22Rv1 (cell line): ENCODE measurements around the gene DCUN1D2.

ENCODE experiments used
- H3K27ac ChIP-seq: fragments of 450-650 bp; 2 replicates; pipeline ENCODE4 v1.5.1; 2017
- ZFX ChIP-seq: fragments of 450-650 bp; IDR thresholded peaks from 2 replicates; pipeline ENCODE4 v1.6.1; 2017; ENCODE audit warnings: antibody characterized with exemption, borderline replicate concordance
- TF ChIP-seq, protein P1 (sequence below): fragments of 450-650 bp; IDR thresholded peaks from 2 replicates; pipeline ENCODE4 v1.5.1; 2017; ENCODE audit warnings: mild to moderate bottlenecking

The DCUN1D2 gene

DNA sequence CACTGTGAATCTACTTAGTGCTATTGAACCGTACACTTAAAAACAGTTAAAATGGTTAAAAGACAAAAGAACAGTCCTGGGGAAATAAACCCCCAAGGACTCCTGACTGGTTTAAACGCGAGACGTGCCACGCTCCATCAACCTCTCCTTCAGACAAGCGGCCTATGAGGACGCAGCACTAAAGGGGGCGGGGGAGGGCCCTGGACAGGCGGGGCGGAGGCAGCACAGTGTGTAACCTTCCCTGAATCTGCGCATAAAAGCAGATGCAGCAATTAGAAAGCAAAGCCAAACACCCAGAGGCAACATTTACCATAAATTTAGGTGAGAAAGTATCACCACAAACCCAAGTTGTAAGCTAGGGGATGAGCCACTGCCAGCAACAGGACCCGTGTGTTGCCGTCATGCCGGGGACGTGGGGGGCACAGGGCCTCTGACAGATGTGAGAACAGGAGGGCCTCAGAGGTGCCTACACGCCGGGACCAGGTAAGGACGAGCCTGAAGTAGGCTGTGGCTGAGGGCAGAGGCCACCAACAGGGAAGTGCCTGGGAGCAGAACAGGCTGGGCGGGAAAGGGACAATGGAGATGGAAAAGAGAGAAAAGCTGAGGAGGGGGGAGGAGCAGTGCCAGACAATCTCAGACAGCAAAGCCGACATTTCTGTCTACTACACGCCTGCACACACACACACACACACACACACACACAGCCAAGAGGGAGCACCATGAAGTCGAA is 21.9 kb downstream of the DCUN1D2 start:
- H3K27ac ChIP-seq = no peak overlapping the region
- no peak for TF ChIP-seq ZFX
- TF ChIP-seq, protein P1, sequence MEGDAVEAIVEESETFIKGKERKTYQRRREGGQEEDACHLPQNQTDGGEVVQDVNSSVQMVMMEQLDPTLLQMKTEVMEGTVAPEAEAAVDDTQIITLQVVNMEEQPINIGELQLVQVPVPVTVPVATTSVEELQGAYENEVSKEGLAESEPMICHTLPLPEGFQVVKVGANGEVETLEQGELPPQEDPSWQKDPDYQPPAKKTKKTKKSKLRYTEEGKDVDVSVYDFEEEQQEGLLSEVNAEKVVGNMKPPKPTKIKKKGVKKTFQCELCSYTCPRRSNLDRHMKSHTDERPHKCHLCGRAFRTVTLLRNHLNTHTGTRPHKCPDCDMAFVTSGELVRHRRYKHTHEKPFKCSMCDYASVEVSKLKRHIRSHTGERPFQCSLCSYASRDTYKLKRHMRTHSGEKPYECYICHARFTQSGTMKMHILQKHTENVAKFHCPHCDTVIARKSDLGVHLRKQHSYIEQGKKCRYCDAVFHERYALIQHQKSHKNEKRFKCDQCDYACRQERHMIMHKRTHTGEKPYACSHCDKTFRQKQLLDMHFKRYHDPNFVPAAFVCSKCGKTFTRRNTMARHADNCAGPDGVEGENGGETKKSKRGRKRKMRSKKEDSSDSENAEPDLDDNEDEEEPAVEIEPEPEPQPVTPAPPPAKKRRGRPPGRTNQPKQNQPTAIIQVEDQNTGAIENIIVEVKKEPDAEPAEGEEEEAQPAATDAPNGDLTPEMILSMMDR = no peak

DNA sequence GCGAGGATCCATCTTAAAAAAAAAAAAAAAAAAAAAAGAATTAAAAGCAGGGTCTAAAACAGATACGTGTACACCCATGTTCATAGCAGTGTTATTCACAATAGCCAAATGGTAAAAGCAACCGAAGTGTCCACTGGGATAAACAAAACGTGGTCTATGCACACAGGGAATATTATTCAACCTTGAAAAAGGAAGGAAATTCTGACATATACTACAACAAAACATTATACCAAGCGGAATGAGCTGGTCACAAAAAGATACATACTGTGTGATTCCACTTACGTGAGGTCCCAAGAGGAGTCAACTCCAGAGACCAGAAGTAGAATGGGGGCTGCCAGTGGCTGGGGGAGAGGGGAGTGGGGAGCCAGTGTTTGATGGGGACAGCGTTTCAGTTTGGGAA is 22.5 kb downstream of the DCUN1D2 start:
- no peak overlapping the region for H3K27ac ChIP-seq
- TF ChIP-seq, protein P1 = no peak
- TF ChIP-seq ZFX = no peak

DNA sequence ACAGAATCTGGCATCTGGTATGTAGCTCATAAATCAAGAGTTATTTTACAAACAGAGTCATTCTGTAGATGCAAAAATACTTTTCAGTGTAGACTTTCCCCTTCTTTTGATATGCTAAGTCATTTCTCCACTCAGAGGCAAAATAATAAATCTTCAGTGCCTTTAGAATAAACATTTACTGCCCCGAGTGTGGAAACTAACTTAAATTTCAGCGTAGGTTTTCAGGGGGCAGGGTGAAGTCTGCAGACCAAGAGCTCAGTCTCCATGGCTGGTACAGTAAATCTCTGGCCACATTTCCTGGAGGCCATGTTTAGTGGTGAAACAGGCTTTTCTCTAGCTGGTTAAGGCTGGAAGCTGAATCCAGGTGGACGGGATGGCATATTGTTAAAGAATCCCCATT is 24.1 kb downstream of the DCUN1D2 start:
- H3K27ac ChIP-seq = no peak overlapping the region
- TF ChIP-seq ZFX = no peak
- TF ChIP-seq, protein P1 = no peak

DNA sequence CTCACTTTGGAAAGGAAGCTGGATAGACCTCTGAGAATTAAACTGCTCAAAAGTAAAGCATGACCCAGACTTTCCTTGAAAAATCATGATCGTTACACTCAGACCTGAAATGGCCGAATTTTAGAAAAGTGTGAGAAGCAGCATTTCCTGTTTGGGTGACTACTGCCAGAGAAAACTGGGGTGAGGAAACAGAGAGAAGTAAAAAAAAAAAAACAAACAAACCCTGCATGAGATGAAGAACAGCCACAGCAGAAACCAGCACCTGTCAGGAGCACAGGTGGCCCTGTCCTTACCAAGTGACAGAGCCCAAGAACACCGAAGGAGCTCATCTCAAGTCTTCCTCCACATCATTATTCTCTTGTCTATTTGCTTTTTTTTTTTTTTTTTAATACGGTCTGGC is 25.2 kb downstream of the DCUN1D2 start:
- no peak for TF ChIP-seq ZFX
- TF ChIP-seq, protein P1 = no peak
- H3K27ac ChIP-seq = no peak overlapping the region

DNA sequence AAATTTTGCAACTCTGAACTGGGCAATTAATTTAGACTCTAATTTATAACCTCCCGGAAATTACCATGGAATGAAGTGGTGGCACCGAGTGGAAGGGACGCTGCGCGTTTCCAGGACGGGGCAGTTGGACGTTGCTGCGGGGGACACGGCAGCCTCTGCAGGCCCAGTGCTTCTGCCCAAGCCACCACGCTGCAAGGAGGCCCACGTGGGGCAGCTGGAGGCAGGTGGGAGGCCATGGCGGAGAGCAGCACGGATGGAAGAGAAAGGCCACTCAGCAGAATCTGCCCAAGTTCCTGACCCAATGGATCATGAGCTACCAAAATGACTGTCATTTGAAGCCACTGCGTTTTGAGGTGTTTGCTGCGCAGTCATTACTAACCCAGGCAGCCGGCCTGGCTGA is 26.0 kb downstream of the DCUN1D2 start:
- H3K27ac ChIP-seq = no peak overlapping the region
- TF ChIP-seq, protein P1 = no peak
- no peak for TF ChIP-seq ZFX

DNA sequence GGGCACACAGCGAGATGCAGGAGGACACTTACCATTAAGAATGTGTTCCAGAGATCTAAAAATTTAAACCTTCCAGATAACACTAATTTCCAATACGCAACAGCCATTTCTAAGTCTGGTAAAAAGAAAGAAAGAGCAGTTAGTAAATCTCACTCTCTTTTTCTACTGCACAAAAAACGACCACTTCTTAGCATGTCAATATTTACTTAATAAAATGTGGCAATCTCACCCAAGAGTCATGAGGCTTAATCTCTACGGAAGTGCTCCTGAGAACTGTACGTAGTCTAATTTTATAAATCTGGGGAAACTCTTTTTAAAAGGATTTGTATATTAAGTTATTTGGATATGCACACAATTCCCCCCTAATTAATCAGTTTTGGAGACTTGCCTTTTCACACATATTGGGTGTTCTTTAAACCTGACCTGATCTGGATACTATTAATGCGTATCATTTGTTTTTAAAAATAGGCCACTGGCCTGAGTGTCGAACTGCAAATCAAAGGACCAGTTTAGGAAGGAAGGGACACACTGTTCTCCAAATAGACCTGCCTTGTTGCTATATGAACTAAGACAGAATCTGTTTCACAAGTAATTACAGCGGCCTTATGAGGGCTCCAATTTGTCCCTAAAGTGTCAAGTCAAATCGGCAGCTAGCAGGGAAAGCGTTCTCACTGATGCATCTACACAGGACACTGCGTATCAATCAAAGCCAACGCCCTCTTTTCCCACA is 29.3 kb downstream of the DCUN1D2 start:
- TF ChIP-seq ZFX = no peak
- TF ChIP-seq, protein P1 = no peak

DNA sequence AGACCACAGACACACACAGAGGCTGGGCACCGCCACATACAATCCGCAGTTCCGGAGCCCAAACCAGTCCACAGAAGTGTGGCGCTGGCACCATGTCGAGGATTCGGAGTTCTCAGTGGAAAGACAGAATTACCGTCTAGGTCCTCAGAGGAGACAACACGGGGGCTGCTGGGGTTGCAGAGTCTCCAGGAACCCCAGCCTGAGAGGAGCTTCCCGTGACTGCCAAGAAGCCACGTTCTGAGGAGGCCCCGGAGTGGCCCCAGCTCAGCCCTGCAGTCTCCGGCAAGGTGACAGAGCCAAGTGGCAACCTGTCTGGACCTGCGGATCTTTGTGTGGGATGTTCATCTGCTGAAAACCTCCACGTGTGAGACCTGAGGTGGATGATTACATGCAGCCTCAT is 29.9 kb downstream of the DCUN1D2 start:
- no peak for TF ChIP-seq ZFX
- TF ChIP-seq, protein P1 = no peak
- H3K27ac ChIP-seq = no peak overlapping the region

More for the DNA sequence above, 29.3 kb downstream of the DCUN1D2 start:
- H3K27ac ChIP-seq = no peak overlapping the region
